Smooth muscle cell of trachea (primary cell): ENCODE data around the gene IDH2. TPM values are rescaled to one million over a fixed set of nuclear protein-coding genes. Genes with fewer than 3 reads are reported as not detected.

ENCODE experiments used
- total RNA-seq: library from RNA; depleted of rRNA; stranded (reverse); fragments of >200 nt; gene quantifications from 2 replicates; pipeline ENCODE4 v1.2.1, GENCODE V29; 2014

The IDH2 gene
- 48.8 and 66.0 TPM in 2 replicates for total RNA-seq

GRCh38 chr15:90101969-90102890, at the start of gene IDH2:
Gene IDH2 (minus strand): TSS chr15:90102468. CDS start chr15:90102390, 78 bp downstream.

Other genes with a start within 250 kb of the IDH2 start
- gene AP3S2, start 208.5 kb downstream of the IDH2 start, total RNA-seq: 68.5 and 89.2 TPM in 2 replicates
- 12.7 and 17.9 TPM in 2 replicates for gene ARPIN, start 189.5 kb downstream of the IDH2 start, total RNA-seq
- 8.9 and 16.7 TPM in 2 replicates for gene ZNF710, start 101.1 kb downstream of the IDH2 start, total RNA-seq
- gene SEMA4B, start 98.9 kb upstream of the IDH2 start, total RNA-seq: 19.9 and 25.6 TPM in 2 replicates
- 28.9 and 31.9 TPM in 2 replicates for gene CIB1, start 131.5 kb upstream of the IDH2 start, total RNA-seq
- gene GDPGP1, start 131.7 kb upstream of the IDH2 start, total RNA-seq: 5.5 and 10.4 TPM in 2 replicates
- not detected in 2 replicates for gene TTLL13, start 147.1 kb upstream of the IDH2 start, total RNA-seq
- gene NGRN, start 163.2 kb upstream of the IDH2 start, total RNA-seq: 62.1 and 91.1 TPM in 2 replicates
- gene ZNF774, start 249.8 kb upstream of the IDH2 start, total RNA-seq: 1.5 and 1.9 TPM in 2 replicates